Measurements from ENCODE around the gene CPVL.

Gene CPVL

GRCh38 chr7:29007127-29007526, 139.2 kb downstream of the CPVL start:
- H3K36me3 ChIP-seq (ENCODE audit: control insufficient read depth, low read length): no peaks in the 10 kb centered on the region
- H3K27me3 ChIP-seq (ENCODE audit: control insufficient read depth, low read length): no peaks in the 10 kb centered on the region
- H3F3A ChIP-seq (ENCODE audit: control insufficient read depth, insufficient read depth): no peaks in the 10 kb centered on the region
- H4K20me1 ChIP-seq (ENCODE audit: control insufficient read depth, insufficient read depth, low read depth, low read length): no peaks in the 10 kb centered on the region
- no peak overlapping the region for H3K4me3 ChIP-seq (ENCODE audit: low read length)
- no peak overlapping the region for H3K27ac ChIP-seq (ENCODE audit: low read depth, low read length)
- no peaks in the 10 kb centered on the region for H3K9me3 ChIP-seq (ENCODE audit: control insufficient read depth, insufficient read depth, low read length)
- no peaks in the 10 kb centered on the region for H3K4me1 ChIP-seq (ENCODE audit: control insufficient read depth, low read length)
- no peaks in the 10 kb centered on the region for H3K79me2 ChIP-seq (ENCODE audit: control insufficient read depth, low read length)
- H3K4me2 ChIP-seq (ENCODE audit: low read length): no peak overlapping the region
- no peak for TF ChIP-seq EZH2phosphoT487 (IDR thresholded peaks at IDR 0.05; ENCODE audit: borderline replicate concordance, low read length)
- TF ChIP-seq, protein P1, sequence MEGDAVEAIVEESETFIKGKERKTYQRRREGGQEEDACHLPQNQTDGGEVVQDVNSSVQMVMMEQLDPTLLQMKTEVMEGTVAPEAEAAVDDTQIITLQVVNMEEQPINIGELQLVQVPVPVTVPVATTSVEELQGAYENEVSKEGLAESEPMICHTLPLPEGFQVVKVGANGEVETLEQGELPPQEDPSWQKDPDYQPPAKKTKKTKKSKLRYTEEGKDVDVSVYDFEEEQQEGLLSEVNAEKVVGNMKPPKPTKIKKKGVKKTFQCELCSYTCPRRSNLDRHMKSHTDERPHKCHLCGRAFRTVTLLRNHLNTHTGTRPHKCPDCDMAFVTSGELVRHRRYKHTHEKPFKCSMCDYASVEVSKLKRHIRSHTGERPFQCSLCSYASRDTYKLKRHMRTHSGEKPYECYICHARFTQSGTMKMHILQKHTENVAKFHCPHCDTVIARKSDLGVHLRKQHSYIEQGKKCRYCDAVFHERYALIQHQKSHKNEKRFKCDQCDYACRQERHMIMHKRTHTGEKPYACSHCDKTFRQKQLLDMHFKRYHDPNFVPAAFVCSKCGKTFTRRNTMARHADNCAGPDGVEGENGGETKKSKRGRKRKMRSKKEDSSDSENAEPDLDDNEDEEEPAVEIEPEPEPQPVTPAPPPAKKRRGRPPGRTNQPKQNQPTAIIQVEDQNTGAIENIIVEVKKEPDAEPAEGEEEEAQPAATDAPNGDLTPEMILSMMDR (IDR thresholded peaks at IDR 0.05; ENCODE audit: low read depth, low read length, poor library complexity, severe bottlenecking): no peak
- no peaks in the 10 kb centered on the region for H3K9me2 ChIP-seq (replicated peaks; ENCODE audit: control insufficient read depth, low read length)

DNA sequence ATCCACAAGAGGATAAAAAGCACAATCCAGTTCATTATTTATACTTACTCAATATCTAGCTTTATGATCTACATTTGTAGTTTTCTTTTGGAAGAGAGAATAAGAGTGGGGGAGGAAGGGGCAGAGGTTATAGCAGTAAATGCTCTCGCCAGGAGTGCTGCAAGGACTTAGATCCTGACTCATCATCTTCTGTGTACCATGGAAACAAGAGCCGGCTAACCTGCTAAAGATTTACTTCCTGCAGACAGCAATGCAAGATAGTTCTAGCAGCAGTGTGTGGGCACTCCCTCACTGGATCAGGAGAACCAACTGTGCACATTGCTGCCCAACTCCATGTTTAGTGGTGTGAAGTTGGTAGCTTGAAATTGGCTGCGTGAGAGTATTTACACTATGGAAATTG, 140.5 kb downstream of the CPVL start:
- TF ChIP-seq, protein P1 (IDR thresholded peaks at IDR 0.05; ENCODE audit: low read depth, low read length, poor library complexity, severe bottlenecking): no peak
- no peak for TF ChIP-seq EZH2phosphoT487 (IDR thresholded peaks at IDR 0.05; ENCODE audit: borderline replicate concordance, low read length)

DNA sequence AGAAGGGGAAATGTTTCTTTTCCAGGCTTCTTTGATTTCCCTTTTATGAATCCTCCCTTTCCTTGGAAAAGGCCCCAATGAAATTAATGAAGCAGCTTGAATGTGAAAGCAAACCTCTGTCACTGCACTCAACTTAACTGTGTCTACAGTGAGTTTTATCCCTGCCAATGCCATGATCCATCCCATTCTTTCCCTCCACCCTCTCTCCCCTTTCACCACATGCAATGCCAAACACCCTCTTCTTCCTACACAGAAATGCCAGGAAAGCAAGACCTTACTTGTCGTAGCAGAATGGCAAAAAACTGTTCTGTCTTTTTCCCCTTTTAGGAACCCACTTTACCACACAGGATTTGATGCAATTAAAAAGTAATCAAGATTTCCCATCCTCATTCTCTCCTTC, 140.9 kb downstream of the CPVL start:
- no peaks in the 10 kb centered on the region for H3K9me2 ChIP-seq (replicated peaks; ENCODE audit: control insufficient read depth, low read length)
- H3K4me3 ChIP-seq (ENCODE audit: low read length): no peak overlapping the region
- H3K4me1 ChIP-seq (ENCODE audit: control insufficient read depth, low read length): no peaks in the 10 kb centered on the region
- TF ChIP-seq, protein P1 (IDR thresholded peaks at IDR 0.05; ENCODE audit: low read depth, low read length, poor library complexity, severe bottlenecking): no peak
- TF ChIP-seq EZH2phosphoT487 (IDR thresholded peaks at IDR 0.05; ENCODE audit: borderline replicate concordance, low read length): no peak
- no peaks in the 10 kb centered on the region for H3K36me3 ChIP-seq (ENCODE audit: control insufficient read depth, low read length)
- no peak overlapping the region for H3K27ac ChIP-seq (ENCODE audit: low read depth, low read length)
- no peaks in the 10 kb centered on the region for H3K79me2 ChIP-seq (ENCODE audit: control insufficient read depth, low read length)
- H3K4me2 ChIP-seq (ENCODE audit: low read length): no peak overlapping the region
- no peaks in the 10 kb centered on the region for H3K27me3 ChIP-seq (ENCODE audit: control insufficient read depth, low read length)
- H3K9me3 ChIP-seq (ENCODE audit: control insufficient read depth, insufficient read depth, low read length): no peaks in the 10 kb centered on the region
- no peaks in the 10 kb centered on the region for H4K20me1 ChIP-seq (ENCODE audit: control insufficient read depth, insufficient read depth, low read depth, low read length)
- H3F3A ChIP-seq (ENCODE audit: control insufficient read depth, insufficient read depth): no peaks in the 10 kb centered on the region

More for the DNA sequence above, 140.5 kb downstream of the CPVL start:
- H3K27me3 ChIP-seq (ENCODE audit: control insufficient read depth, low read length): no peaks in the 10 kb centered on the region
- H3K36me3 ChIP-seq (ENCODE audit: control insufficient read depth, low read length): no peaks in the 10 kb centered on the region
- no peaks in the 10 kb centered on the region for H3K79me2 ChIP-seq (ENCODE audit: control insufficient read depth, low read length)
- no peaks in the 10 kb centered on the region for H3K9me2 ChIP-seq (replicated peaks; ENCODE audit: control insufficient read depth, low read length)
- H3K4me3 ChIP-seq (ENCODE audit: low read length): no peak overlapping the region
- H4K20me1 ChIP-seq (ENCODE audit: control insufficient read depth, insufficient read depth, low read depth, low read length): no peaks in the 10 kb centered on the region
- no peaks in the 10 kb centered on the region for H3K9me3 ChIP-seq (ENCODE audit: control insufficient read depth, insufficient read depth, low read length)
- H3K4me1 ChIP-seq (ENCODE audit: control insufficient read depth, low read length): no peaks in the 10 kb centered on the region
- H3F3A ChIP-seq (ENCODE audit: control insufficient read depth, insufficient read depth): no peaks in the 10 kb centered on the region
- no peak overlapping the region for H3K4me2 ChIP-seq (ENCODE audit: low read length)
- H3K27ac ChIP-seq (ENCODE audit: low read depth, low read length): no peak overlapping the region

- no peaks in the 10 kb centered on the region for H3K9me3 ChIP-seq (ENCODE audit: control insufficient read depth, insufficient read depth, low read length)
- H3F3A ChIP-seq (ENCODE audit: control insufficient read depth, insufficient read depth): no peaks in the 10 kb centered on the region
- H3K4me1 ChIP-seq (ENCODE audit: control insufficient read depth, low read length): no peaks in the 10 kb centered on the region
- no peak overlapping the region for H3K4me2 ChIP-seq (ENCODE audit: low read length)
- no peaks in the 10 kb centered on the region for H4K20me1 ChIP-seq (ENCODE audit: control insufficient read depth, insufficient read depth, low read depth, low read length)
- H3K9me2 ChIP-seq (replicated peaks; ENCODE audit: control insufficient read depth, low read length): no peaks in the 10 kb centered on the region
- H3K4me3 ChIP-seq (ENCODE audit: low read length): no peak overlapping the region
- H3K79me2 ChIP-seq (ENCODE audit: control insufficient read depth, low read length): no peaks in the 10 kb centered on the region
- no peaks in the 10 kb centered on the region for H3K27me3 ChIP-seq (ENCODE audit: control insufficient read depth, low read length)
- no peaks in the 10 kb centered on the region for H3K36me3 ChIP-seq (ENCODE audit: control insufficient read depth, low read length)
- TF ChIP-seq EZH2phosphoT487 (IDR thresholded peaks at IDR 0.05; ENCODE audit: borderline replicate concordance, low read length): no peak
- TF ChIP-seq, protein P1 (IDR thresholded peaks at IDR 0.05; ENCODE audit: low read depth, low read length, poor library complexity, severe bottlenecking): no peak
- no peak overlapping the region for H3K27ac ChIP-seq (ENCODE audit: low read depth, low read length)
Observed at GRCh38 chr7:29003703-29004102, 142.6 kb downstream of the CPVL start.
